GM19193 (cell line): ENCODE measurements around the gene TESMIN.

Experiments
- POLR2A ChIP-seq: IDR thresholded peaks from 4 replicates; pipeline ENCODE4 v1.6.1; 2011; ENCODE audit not compliant: insufficient read depth, insufficient read length; ENCODE audit errors: extremely low read depth

The TESMIN gene, protein sequence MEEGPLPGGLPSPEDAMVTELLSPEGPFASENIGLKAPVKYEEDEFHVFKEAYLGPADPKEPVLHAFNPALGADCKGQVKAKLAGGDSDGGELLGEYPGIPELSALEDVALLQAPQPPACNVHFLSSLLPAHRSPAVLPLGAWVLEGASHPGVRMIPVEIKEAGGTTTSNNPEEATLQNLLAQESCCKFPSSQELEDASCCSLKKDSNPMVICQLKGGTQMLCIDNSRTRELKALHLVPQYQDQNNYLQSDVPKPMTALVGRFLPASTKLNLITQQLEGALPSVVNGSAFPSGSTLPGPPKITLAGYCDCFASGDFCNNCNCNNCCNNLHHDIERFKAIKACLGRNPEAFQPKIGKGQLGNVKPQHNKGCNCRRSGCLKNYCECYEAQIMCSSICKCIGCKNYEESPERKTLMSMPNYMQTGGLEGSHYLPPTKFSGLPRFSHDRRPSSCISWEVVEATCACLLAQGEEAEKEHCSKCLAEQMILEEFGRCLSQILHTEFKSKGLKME

DNA sequence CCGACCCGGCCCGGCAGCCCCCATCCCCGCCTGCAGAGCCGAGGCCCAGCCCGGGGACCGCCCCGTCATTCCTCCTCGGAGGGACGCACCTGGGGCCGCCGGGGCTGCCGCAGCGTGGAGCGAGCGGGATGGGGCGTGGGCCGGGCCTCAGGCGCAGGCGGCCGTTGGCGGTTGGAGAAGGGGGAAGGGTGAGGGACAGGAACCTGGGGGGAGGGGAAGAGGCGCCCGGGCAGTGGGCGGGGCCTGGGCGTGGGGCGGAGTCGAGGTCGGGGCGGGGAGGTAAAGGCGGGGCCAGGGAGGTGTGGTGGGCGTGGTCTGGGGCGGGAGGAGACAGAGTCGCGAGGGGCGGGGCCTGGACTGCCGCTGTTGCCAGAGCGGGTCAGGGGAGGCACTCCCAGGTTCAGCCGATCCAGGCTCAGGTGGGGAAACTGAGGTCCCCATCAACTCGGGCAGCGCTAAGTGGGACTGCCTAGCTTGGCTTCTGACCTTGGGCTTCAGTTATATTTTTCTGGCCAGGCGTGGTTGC, at the start of gene TESMIN:
TSS of gene TESMIN (minus strand) at position 190 of the 526 bp plus-strand sequence. CDS start 860 bp downstream, outside the sequence.
- TF ChIP-seq POLR2A = no peak

DNA sequence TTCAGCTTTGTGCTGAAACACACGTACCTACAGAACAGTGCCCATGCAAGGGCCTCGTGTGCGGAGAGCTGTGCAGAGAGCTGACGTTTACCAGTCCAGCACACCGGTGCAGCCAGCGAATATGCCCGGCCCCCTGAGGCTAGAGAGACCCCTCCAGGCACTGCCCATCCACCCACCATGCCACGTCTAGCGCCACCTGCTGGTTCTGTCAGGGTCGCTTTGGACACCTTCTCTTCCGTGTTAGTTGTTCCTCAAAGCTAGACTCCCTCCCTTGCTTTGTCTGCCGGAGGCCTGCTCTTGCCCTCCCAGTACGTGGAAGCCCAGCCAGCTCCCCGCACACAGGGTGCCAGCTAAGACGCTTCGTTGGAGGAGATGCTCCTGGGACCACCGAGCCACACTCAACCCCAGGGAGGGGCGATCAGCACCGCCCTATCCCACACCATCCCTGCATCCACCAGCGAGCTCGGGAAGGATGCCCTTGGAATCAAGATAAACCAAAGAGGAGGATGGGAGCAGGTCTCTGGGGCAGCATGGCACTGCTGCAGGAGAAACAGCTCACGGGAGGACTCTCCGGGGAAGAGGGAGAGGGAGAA, 47.0 kb upstream of the TESMIN start:
- no peak for TF ChIP-seq POLR2A

DNA sequence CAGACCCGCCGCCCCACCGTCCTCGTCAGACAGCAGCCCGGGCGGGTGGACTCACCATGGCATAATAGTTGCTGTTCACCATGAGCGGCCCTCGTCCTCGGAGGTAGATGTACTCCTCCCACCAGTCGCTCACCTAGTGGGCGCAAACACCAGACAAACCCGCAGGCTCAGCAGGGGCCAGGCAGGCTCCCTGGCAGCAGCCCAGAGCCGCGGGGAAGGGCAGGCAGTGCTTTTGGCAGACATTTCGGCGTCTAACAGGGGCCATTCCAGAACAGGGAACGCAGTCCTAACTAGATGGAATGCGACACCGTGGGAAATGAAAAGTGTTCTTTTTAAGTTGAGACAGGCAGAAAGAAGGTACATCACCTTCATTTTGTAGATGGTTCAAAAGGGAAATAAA, 45.5 kb upstream of the TESMIN start:
- TF ChIP-seq POLR2A = no peak

DNA sequence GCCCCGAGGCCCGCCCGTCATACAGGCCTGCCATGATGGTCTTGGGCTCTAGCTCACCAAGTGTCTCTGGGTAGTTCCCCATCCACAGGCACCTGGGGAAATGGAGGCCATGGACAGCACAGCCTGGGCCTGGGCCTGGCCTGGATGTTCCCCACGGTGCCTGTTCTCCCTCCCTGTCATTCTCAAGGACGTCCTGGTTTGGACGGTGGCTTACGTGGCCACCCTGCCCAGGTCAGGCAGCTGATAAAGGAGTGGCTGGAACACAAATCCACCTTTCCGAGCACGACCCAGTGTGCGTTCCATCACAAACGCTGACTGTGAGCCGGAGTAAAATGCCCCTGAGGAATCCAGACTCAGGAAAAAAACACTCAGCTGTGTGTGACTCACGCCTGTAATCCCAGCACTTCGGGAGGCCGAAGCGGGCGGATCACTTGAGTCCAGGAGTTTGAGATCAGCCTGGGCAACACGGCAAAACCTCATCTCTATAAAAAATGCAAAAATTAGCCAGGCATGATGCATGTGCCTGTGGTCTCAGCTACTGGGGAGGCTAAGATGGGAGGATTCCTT, 41.2 kb upstream of the TESMIN start:
- no peak for TF ChIP-seq POLR2A

DNA sequence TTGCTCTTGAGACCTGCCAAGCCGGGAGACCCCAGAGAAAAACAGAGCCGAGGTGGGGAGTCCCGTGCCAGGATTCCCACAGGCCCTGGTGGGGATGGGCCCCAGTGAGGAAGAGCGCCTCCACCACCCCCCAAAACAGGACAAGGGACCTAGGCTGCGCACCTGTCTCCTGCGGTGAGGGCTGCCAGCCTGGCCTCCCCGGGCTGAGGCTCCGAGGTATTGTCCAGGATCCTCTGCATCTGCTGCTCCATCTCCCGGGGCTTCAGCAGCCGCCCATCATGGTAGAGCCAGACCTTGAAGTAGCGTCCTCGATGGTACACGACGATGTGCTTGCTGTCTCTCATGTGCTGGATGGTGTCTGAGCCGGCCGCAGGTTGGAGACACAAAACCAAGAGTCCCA, 33.3 kb upstream of the TESMIN start:
- TF ChIP-seq POLR2A = no peak

DNA sequence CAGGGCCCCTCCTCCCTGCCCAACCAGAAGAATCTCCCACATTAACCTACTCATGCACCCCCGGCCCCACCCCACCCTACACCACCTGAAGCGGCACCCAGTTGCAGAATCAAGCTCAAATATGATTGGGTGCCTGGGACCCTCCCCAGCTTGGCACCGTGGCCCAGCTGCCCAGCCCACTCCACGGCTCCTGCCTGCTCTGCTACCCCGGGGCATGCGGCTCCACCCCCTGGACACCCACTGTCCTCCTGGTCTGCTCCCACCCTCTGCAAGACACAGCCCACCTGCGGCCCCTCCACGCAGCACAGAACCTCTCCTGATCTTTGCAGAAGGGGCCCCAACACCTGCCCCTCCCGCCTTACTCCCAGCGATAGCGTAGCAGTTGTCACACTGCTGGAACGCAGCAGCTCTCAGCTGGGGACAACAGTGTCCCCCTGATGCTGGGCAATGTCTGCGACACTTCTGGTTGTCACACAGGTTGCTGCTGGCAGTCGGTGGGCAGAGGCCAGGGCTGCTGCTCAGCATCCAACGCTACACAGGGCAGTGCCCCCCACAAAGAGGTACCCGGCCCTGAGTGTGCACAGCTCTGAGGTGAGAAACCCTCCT, 32.0 kb upstream of the TESMIN start:
- TF ChIP-seq POLR2A = no peak

DNA sequence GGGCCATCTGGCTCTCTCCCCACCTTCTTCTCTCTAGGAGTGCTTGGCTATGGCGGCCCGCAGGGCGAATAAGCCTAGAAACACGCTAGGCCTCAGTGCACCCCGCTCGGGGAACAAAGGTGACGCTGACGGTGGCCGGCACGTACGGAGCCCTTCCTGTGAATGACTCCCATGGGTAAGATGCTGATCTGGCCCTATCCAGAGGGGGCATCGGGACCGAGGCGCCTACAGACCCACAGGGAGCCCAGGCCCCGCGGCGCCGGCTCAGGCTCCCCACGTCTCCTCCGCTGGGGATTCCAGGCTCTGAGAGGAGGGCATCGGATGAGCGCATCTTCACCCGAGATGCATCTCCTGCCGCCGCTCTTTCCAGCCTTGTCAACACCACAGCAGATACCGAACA, 31.4 kb upstream of the TESMIN start:
- TF ChIP-seq POLR2A = no peak

DNA sequence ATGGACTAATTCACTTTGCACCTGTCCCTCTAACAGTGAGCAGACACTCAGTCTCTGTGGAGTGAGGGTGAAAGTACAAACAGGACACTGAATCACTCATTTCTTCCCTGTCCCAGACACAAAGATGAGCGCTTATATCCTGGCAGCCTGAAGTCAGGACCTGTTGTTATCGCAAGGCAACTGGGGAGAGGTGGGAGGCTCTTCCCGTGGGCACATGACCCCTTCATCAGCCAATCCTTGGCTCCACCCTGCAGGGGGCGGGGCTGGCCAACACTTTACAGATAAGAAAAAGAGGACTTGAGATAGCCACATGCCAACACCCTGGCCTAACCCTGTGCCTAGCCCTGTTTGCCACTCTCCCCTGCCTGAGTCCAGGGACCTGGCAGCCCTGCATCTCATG, 29.5 kb upstream of the TESMIN start:
- TF ChIP-seq POLR2A = no peak

DNA sequence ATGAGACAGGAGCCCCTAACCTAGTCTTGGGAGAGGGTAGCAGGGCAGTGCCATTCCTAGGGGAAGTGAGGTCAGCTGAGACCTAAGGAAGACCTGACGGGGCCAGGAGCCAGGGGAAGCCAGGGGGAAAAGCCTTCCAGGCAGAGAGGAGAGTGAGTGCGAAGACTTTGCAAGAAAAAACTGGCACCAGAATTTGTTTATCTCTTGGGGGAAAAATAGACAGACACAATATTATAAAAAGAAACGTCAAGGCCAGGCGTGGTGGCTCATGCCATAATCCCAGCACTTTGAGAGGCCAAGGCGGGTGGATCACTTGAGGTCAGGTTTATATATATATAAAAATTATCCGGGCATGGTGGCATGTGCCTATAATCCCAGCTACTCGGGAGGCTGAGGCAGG, 26.9 kb upstream of the TESMIN start:
- no peak for TF ChIP-seq POLR2A

DNA sequence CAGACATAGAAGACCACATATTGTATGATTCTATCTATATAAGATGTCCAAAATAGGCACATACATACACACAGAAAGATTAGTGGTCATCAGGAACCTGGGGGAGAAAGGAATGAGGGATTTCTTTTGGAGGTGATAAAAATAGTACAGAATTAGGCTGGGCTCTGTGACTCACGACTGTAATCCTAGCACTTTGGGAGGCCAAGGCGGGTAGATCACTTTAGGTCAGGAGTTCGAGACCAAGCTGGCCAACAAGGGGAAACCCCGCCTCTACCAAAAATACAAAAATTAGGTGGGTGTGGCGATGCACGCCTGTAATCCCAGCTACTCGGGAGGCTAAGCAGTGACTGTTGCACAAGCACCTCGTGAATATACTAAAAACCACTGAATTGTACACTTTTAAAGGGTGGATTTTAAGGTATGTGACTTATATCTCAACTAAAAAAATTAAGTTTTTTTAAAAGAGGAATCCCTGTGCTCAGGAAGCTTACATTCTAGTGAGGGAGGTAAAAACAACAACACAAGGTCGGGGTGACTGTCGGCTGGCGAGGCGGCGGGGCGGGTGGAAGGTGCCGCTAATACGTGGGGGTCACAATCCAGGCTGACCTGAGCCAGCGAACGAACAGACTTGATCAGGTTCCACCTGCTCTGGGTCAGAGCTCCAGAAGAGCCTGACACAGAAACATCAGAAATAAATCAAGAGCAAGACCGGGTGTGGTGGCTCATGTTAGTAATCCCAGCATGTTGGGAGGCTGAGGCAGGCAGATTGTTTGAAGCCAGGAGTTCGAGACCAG, 25.3 kb upstream of the TESMIN start:
- TF ChIP-seq POLR2A = no peak

DNA sequence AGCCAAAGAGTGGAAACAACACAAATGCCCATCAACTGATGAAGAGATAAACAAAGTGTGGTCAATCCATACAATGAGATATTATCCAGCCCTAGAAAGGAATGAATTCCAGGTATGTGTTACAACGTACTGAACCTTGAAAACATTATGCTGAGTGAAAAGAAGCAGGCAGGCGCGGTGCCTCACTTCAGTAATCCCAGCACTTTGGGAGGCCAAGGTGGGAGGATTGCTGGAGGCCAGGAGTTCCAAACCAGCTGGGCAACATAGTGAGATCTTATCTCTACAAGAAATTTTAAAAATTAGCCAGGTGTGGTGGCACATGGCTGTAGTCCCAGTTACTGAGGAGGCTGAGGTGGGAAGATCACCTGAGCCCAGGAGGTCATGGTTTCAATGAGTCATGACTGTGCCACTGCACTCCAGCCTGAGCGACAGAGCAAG, 24.6 kb upstream of the TESMIN start:
- TF ChIP-seq POLR2A = no peak

DNA sequence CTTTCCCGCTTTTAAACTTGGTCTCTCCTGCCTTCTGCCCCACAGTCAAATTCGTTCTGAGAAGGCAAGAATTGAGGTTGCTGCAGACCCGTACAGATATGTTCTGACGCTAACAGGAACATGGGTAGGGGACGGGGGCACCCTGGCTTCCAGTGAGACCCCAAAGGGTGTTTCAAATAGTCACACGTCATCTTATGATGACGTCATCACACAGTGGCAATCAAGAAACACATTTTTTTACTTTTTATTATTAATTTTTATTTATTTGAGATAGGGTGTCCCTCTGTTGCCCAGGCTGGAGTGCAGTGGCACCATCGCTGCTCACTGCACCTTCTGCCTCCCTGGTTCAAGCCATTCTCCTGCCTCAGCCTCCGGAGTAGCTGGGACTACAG, 22.9 kb upstream of the TESMIN start:
- no peak for TF ChIP-seq POLR2A

DNA sequence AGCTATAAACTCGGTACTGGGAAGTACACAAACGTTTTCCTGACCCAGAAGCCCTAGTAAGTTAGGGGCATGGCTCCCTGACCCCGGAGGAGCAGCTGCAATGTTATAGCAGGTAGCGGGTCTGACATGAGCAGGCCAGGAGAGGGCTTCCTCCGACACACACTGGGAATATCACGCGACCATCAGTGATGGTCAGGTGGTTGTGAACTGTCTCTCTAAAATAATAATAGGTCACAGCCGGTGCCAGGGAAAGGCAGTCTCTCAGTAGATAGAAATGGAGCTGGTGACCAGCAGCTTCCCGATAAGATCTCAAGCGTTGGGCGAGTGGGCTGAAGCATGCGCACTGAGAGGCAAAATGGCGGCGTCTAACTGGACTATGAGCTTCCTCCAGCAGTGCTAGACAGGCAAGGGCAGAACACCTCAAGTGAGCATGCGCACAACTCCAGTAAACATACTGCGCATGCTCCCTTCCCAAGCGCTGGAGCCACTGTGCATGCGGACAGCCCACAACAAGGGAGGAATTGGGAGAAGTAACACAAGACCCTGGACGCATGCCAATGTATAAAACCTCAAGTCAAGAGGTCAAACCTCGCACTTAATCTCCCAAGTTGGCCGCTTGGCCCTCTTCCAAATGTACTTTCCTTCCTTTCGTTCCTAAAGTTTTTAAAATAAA, 22.3 kb upstream of the TESMIN start:
- TF ChIP-seq POLR2A = no peak

DNA sequence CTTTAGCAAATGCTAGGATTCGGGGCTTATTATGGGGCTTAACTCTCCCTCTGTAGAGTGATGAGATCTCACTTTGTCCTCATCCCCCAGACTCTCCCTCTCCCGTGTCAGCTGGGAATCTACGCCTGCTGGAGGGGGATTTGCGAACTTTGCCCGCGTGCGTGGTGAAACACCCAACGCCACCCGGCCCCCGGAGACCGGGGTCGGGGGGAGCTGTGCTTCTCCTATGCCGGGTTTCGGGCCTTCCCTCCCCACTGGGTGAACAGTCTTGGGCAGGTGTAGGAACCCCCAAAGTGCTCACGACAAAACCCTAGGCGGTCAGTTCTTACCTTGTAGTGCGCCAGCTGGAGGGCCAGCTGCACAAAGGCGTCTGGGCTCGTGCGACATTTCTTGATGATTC, 21.6 kb upstream of the TESMIN start:
- TF ChIP-seq POLR2A = no peak
